Naive thymus-derived CD4-positive, alpha-beta T cell (primary cell): ENCODE results near the gene SETD2. TPM values are rescaled to one million over a fixed set of nuclear protein-coding genes. Genes with fewer than 3 reads are reported as not detected.
"Not testable (repeated sequence)": the region's sequence is repeated elsewhere in the genome, so short reads cannot be mapped to it uniquely, and the experiment has no call there.

Source experiments
- ATAC-seq: fragments of 150-1000 bp; cut with Tn5 transposase; 2 replicates; pipeline ENCODE4 v1.10.0; 2021; ENCODE audit warnings: mild to moderate bottlenecking, moderate library complexity
- CTCF ChIA-PET: fragments of 350-600 bp; sonication (Branson Sonifier 250); formaldehyde crosslinking; loops from one replicate; lab custom pipeline; 2021; ENCODE audit warnings: antibody characterized with exemption; lab: Charles Lee
- POLR2A ChIA-PET: fragments of 350-600 bp; sonication (Branson Sonifier 250); formaldehyde crosslinking; loops from one replicate; lab custom pipeline; 2021; ENCODE audit warnings: antibody characterized with exemption, inconsistent platforms; lab: Charles Lee
- DNase-seq, 9 donors: peaks; one replicate each; pipeline versions ENCODE4 v3.0.0 to v3.0.0-alpha.2; 2020 to 2022; ENCODE audit warnings: mixed read lengths in 1 of 9
- H3K27ac ChIP-seq: one replicate; pipeline ENCODE4 v1.7.0; 2013; ENCODE audit warnings: mild to moderate bottlenecking, low read depth, low read length, moderate library complexity
- H3K27me3 ChIP-seq, 2 donors: one replicate each; pipeline ENCODE4 v1.7.0; 2013; ENCODE audit warnings: low read length in 2 of 2, mild to moderate bottlenecking in 2 of 2, moderate library complexity in 2 of 2; ENCODE audit not compliant: control insufficient read depth in 2 of 2, insufficient read depth in 2 of 2
- H3K36me3 ChIP-seq, 3 experiments: 1 replicate in 2 of 3; 2 replicates in 1 of 3; pipeline ENCODE4 v1.7.0; 2013; ENCODE audit warnings: low read length in 3 of 3, mild to moderate bottlenecking in 3 of 3, moderate library complexity in 1 of 3; ENCODE audit not compliant: insufficient read depth in 3 of 3, control insufficient read depth in 2 of 3
- H3K4me1 ChIP-seq, 2 donors: one replicate each; pipeline ENCODE4 v1.7.0; 2013; ENCODE audit warnings: low read length in 2 of 2, mild to moderate bottlenecking in 2 of 2, moderate library complexity in 1 of 2; ENCODE audit not compliant: control insufficient read depth in 2 of 2, insufficient read depth in 2 of 2
- H3K4me3 ChIP-seq: 2 replicates; pipeline ENCODE4 v1.7.0; 2013; ENCODE audit warnings: mild to moderate bottlenecking, low read length
- H3K9me3 ChIP-seq, 3 experiments: 1 replicate in 2 of 3; 2 replicates in 1 of 3; pipeline ENCODE4 v1.7.0; 2013; ENCODE audit warnings: low read length in 3 of 3; ENCODE audit not compliant: control insufficient read depth in 2 of 3
- H3K27ac Mint-ChIP-seq, 9 donors: one replicate each; pipeline ENCODE4 v1.8.0; 2020 to 2022; ENCODE audit warnings: mixed read lengths in 9 of 9, mild to moderate bottlenecking in 8 of 9, moderate library complexity in 5 of 9, inconsistent platforms in 2 of 9
- H3K27me3 Mint-ChIP-seq, 5 donors: one replicate each; pipeline ENCODE4 v1.8.0; 2021 to 2022; ENCODE audit warnings: mixed read lengths in 5 of 5, mild to moderate bottlenecking in 1 of 5
- H3K36me3 Mint-ChIP-seq, 5 donors: one replicate each; pipeline ENCODE4 v1.8.0; 2020 to 2022; ENCODE audit warnings: mixed read lengths in 5 of 5, mild to moderate bottlenecking in 3 of 5, inconsistent platforms in 1 of 5
- H3K4me1 Mint-ChIP-seq, 7 donors: one replicate each; pipeline ENCODE4 v1.8.0; 2020 to 2022; ENCODE audit warnings: mixed read lengths in 7 of 7, mild to moderate bottlenecking in 3 of 7, inconsistent platforms in 1 of 7
- H3K4me3 Mint-ChIP-seq, 10 donors: one replicate each; pipeline ENCODE4 v1.8.0; 2020 to 2022; ENCODE audit warnings: mild to moderate bottlenecking in 10 of 10, mixed read lengths in 10 of 10, moderate library complexity in 6 of 10, inconsistent platforms in 2 of 10
- H3K9me3 Mint-ChIP-seq, 11 donors: one replicate each; pipeline ENCODE4 v1.8.0; 2020 to 2022; ENCODE audit warnings: mixed read lengths in 11 of 11, mild to moderate bottlenecking in 4 of 11, inconsistent platforms in 1 of 11, moderate library complexity in 1 of 11
- intact Hi-C, 2 donors: fragments of 100-400 bp; cut with micrococcal nuclease; formaldehyde crosslinking; loops; one replicate each; pipeline ENCODE4 v1.15.1; 2023
- polyA plus RNA-seq, 2 donors: library from polyadenylated mRNA; unstranded; fragments of 300-500 nt; fragmentation: Illumina TruSeq; gene quantifications; one replicate each; pipeline ENCODE4 v1.2.3, GENCODE V29; 2021
- total RNA-seq, 6 experiments: library from RNA in 5 of 6; stranded (reverse) in 5 of 6; gene quantifications; 1 replicate in 5 of 6; 2 replicates in 1 of 6; pipeline ENCODE4 v1.2.3 and lab custom pipeline; 2021 to 2026

The SETD2 gene
- total and polyA plus RNA-seq, 7 experiments from 2014 or later: 11.0 to 77.3 (median 70.0) TPM

- Mint-ChIP-seq H3K4me3 (no peak overlapping the region), H3K9me3 (no peaks in the 10 kb centered on the region), H3K36me3 (peaks cover 7 to 40% (median 16%) of the 10 kb centered on the region in 5 donors), H3K27me3 (no peaks in the 10 kb centered on the region), H3K27ac (peak overlapping the region in 1 of 9 donors; percentile 34), H3K4me1 (peaks cover 7 to 52% (median 33%) of the 10 kb centered on the region in 7 donors)
- H3K36me3 ChIP-seq: peaks cover 0 to 38% (median 12%) of the 10 kb centered on the region in 3 experiments
- DNase-seq: no peak
- H3K4me3 ChIP-seq: no peak overlapping the region
- CTCF ChIA-PET: interaction anchor here (1.1 kb wide), 1 partner anchor 10 kb away, joined by 3 read pairs; no protein-coding TSS in a partner anchor
- no peaks in the 10 kb centered on the region for H3K27me3 ChIP-seq
- no peak overlapping the region for H3K27ac ChIP-seq
- intact Hi-C loops: loop anchor here in 1 of 2 donors (5.0 kb wide), 1 partner anchor 36 kb away; no protein-coding TSS in a partner anchor
- no peaks in the 10 kb centered on the region for H3K9me3 ChIP-seq
- no peaks in the 10 kb centered on the region for H3K4me1 ChIP-seq
- POLR2A ChIA-PET: interaction anchor here (0.6 kb wide), 1 partner anchor 183 kb away, joined by 3 read pairs; no protein-coding TSS in a partner anchor
- no peak for ATAC-seq
Observed at GRCh38 chr3:47073685-47074084, 90.2 kb downstream of the SETD2 start.

- ATAC-seq (no peak), DNase-seq (no peak)
- Mint-ChIP-seq H3K4me3 (no peak overlapping the region), H3K27me3 (no peaks in the 10 kb centered on the region), H3K9me3 (no peaks in the 10 kb centered on the region), H3K36me3 (peaks cover 0 to 31% (median 10%) of the 10 kb centered on the region in 5 donors), H3K4me1 (peaks cover 0 to 39% (median 28%) of the 10 kb centered on the region in 7 donors), H3K27ac (peak overlapping the region in 3 of 9 donors; percentile 1 to 63 (median 41))
- H3K27ac ChIP-seq: no peak overlapping the region
- no peak overlapping the region for H3K4me3 ChIP-seq
- ChIA-PET POLR2A (no interaction called here), CTCF (interaction anchor here (0.6 kb wide), 1 partner anchor 16 kb away, joined by 4 read pairs; no protein-coding TSS in a partner anchor)
- H3K36me3 ChIP-seq: peaks cover 0 to 31% (median 8%) of the 10 kb centered on the region in 3 experiments
- H3K4me1 ChIP-seq: no peaks in the 10 kb centered on the region
- no peaks in the 10 kb centered on the region for H3K27me3 ChIP-seq
- intact Hi-C loops: loop anchor here in 1 of 2 donors (5.0 kb wide), 1 partner anchor 33 kb away; no protein-coding TSS in a partner anchor
- H3K9me3 ChIP-seq: no peaks in the 10 kb centered on the region
Observed at GRCh38 chr3:47070770-47071169, 93.1 kb downstream of the SETD2 start.

GRCh38 chr3:47066259-47066658 lies 97.7 kb downstream of the SETD2 start:
- H3K9me3 Mint-ChIP-seq, H3K4me3 Mint-ChIP-seq, H3K27ac ChIP-seq, intact Hi-C loops, H3K4me1 ChIP-seq, H3K9me3 ChIP-seq, ATAC-seq, POLR2A ChIA-PET, H3K27me3 Mint-ChIP-seq, CTCF ChIA-PET, DNase-seq, H3K4me3 ChIP-seq, H3K27me3 ChIP-seq: not testable (repeated sequence)
- Mint-ChIP-seq H3K36me3 (peaks cover 0 to 44% (median 20%) of the 10 kb centered on the region in 5 donors), H3K27ac (peak overlapping the region in 1 of 9 donors; percentile 12), H3K4me1 (peaks cover 7 to 40% (median 33%) of the 10 kb centered on the region in 7 donors)
- peaks cover 11 to 38% (median 18%) of the 10 kb centered on the region in 3 experiments for H3K36me3 ChIP-seq

- Histone ChIP-seq H3K27me3 (no peaks in the 10 kb centered on the region), H3K4me1 (no peaks in the 10 kb centered on the region), H3K4me3 (no peak overlapping the region), H3K36me3 (peaks cover 6 to 38% (median 18%) of the 10 kb centered on the region in 3 experiments), H3K27ac (no peak overlapping the region), H3K9me3 (no peaks in the 10 kb centered on the region)
- POLR2A ChIA-PET: no interaction called here
- no peak for ATAC-seq
- no peak overlapping the region for H3K4me3 Mint-ChIP-seq
- CTCF ChIA-PET: no interaction called here
- intact Hi-C loops: no loop called here
- no peak overlapping the region for H3K27ac Mint-ChIP-seq
- H3K9me3 Mint-ChIP-seq: no peaks in the 10 kb centered on the region
- H3K36me3 Mint-ChIP-seq: peaks cover 0 to 42% (median 20%) of the 10 kb centered on the region in 5 donors
- peaks cover 6 to 37% (median 31%) of the 10 kb centered on the region in 7 donors for H3K4me1 Mint-ChIP-seq
- no peaks in the 10 kb centered on the region for H3K27me3 Mint-ChIP-seq
- DNase-seq: no peak
Observed at GRCh38 chr3:47065681-47066080, 98.2 kb downstream of the SETD2 start.

GRCh38 chr3:47065058-47065457 lies 98.9 kb downstream of the SETD2 start:
- Mint-ChIP-seq H3K9me3 (no peaks in the 10 kb centered on the region), H3K4me1 (peaks cover 6 to 40% (median 32%) of the 10 kb centered on the region in 7 donors), H3K4me3 (no peak overlapping the region), H3K27me3 (no peaks in the 10 kb centered on the region), H3K27ac (peak overlapping the region in 3 of 9 donors; percentile 28 to 60 (median 38)), H3K36me3 (peaks cover 0 to 41% (median 23%) of the 10 kb centered on the region in 5 donors)
- CTCF ChIA-PET: no interaction called here
- no peaks in the 10 kb centered on the region for H3K4me1 ChIP-seq
- DNase-seq: no peak
- H3K9me3 ChIP-seq: no peaks in the 10 kb centered on the region
- no peak overlapping the region for H3K4me3 ChIP-seq
- H3K27me3 ChIP-seq: no peaks in the 10 kb centered on the region
- H3K36me3 ChIP-seq: peaks cover 4 to 36% (median 18%) of the 10 kb centered on the region in 3 experiments
- ATAC-seq: no peak
- intact Hi-C loops: no loop called here
- H3K27ac ChIP-seq: no peak overlapping the region
- POLR2A ChIA-PET: no interaction called here

GRCh38 chr3:47057212-47057671 lies 106.7 kb downstream of the SETD2 start:
- peaks cover 23 to 60% (median 47%) of the 10 kb centered on the region in 7 donors for H3K4me1 Mint-ChIP-seq
- Histone ChIP-seq H3K4me1 (peaks cover 15 to 18% of the 10 kb centered on the region in 2 donors), H3K27me3 (no peaks in the 10 kb centered on the region), H3K27ac (peak overlapping the region; percentile 23), H3K36me3 (peaks cover 0 to 31% (median 5%) of the 10 kb centered on the region in 3 experiments), H3K4me3 (no peak overlapping the region), H3K9me3 (no peaks in the 10 kb centered on the region)
- H3K27me3 Mint-ChIP-seq: no peaks in the 10 kb centered on the region
- peak overlapping the region in 9 of 10 donors; percentile 15 to 60 (median 45) for H3K4me3 Mint-ChIP-seq
- DNase-seq (peak in 8 of 9 donors; percentile 32 to 75 (median 58)), ATAC-seq (peak; percentile 88)
- CTCF ChIA-PET: no interaction called here
- peaks cover 0 to 42% (median 29%) of the 10 kb centered on the region in 5 donors for H3K36me3 Mint-ChIP-seq
- intact Hi-C loops: loop anchor here (1.0 to 10.0 kb wide), 4 partner anchors 18 to 108 kb away; partner anchors contain the start of genes CCDC12 (in 1 of the 2), NBEAL2 (in 1 of the 2) and SETD2 (in 1 of the 2)
- POLR2A ChIA-PET: no interaction called here
- H3K9me3 Mint-ChIP-seq: no peaks in the 10 kb centered on the region
- peak overlapping the region; percentile 51 to 91 (median 85) for H3K27ac Mint-ChIP-seq
